Tibial nerve (tissue), 4 donors: Measurements from ENCODE around the gene ZNF32.

Source experiments
- EP300 ChIP-seq, 2 donors: sonication (generic); formaldehyde crosslinking; IDR thresholded peaks; one replicate each; pipeline ENCODE4 v1.6.1; 2017; ENCODE audit warnings: antibody characterized with exemption in 2 of 2, mild to moderate bottlenecking in 1 of 2
- POLR2A ChIP-seq, 2 donors: fragments of 450-650 bp; IDR thresholded peaks; one replicate each; pipeline ENCODE4 v1.6.1; 2017; ENCODE audit warnings: antibody characterized with exemption in 2 of 2, mild to moderate bottlenecking in 2 of 2, moderate library complexity in 2 of 2
- TF ChIP-seq, protein P1 (sequence below), 5 experiments: fragments of 200-600 bp in 3 of 5; fragments of 450-650 bp in 2 of 5; sonication (generic) in 3 of 5; IDR thresholded peaks; one replicate each; pipeline ENCODE4 v1.5.1; 2016 to 2019; ENCODE audit warnings: antibody characterized with exemption in 5 of 5, mild to moderate bottlenecking in 3 of 5, moderate library complexity in 2 of 5

DNA sequence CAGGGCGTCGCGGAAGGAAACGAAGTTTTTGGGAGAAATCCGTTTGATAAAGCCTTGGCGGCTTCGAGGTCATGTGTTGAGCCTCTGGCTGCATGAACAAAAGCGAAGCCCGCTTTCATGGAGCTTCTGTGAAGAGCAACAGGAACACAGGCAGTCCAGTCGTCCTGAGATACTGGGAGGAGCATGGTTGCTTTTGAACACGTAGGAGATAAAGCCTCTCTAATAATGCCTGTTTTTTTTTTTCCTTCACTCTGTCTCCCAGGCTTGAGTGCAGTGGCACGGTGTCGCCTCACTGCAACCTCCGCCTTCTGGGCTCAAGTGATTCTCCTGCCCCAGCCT lies 473 bp upstream of the ZNF32 start:
- TF ChIP-seq, protein P1, sequence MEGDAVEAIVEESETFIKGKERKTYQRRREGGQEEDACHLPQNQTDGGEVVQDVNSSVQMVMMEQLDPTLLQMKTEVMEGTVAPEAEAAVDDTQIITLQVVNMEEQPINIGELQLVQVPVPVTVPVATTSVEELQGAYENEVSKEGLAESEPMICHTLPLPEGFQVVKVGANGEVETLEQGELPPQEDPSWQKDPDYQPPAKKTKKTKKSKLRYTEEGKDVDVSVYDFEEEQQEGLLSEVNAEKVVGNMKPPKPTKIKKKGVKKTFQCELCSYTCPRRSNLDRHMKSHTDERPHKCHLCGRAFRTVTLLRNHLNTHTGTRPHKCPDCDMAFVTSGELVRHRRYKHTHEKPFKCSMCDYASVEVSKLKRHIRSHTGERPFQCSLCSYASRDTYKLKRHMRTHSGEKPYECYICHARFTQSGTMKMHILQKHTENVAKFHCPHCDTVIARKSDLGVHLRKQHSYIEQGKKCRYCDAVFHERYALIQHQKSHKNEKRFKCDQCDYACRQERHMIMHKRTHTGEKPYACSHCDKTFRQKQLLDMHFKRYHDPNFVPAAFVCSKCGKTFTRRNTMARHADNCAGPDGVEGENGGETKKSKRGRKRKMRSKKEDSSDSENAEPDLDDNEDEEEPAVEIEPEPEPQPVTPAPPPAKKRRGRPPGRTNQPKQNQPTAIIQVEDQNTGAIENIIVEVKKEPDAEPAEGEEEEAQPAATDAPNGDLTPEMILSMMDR (IDR thresholded peaks at IDR 0.05), result no peak
- TF ChIP-seq POLR2A (IDR thresholded peaks at IDR 0.05) (no peak), EP300 (IDR thresholded peaks at IDR 0.05) (no peak)
